MM.1S (cell line): ENCODE data around the gene MVB12A.

Source experiments
- CTCF ChIP-seq: fragments of 300-600 bp; sonication (generic); IDR thresholded peaks from 2 replicates; pipeline ENCODE4 v1.5.1; 2016; ENCODE audit warnings: antibody characterized with exemption, low read length, mixed read lengths
- EZH2 ChIP-seq: fragments of 300-600 bp; sonication (generic); optimal IDR thresholded peaks from 2 replicates; pipeline ENCODE3; 2017; ENCODE audit warnings: low read depth, mild to moderate bottlenecking, antibody characterized with exemption, low read length, mixed read lengths
- EZH2phosphoT487 ChIP-seq: fragments of 300-600 bp; sonication (generic); IDR thresholded peaks from 2 replicates; pipeline ENCODE4 v1.6.1; 2018; ENCODE audit warnings: antibody characterized with exemption, low read length

- TF ChIP-seq CTCF = no peak
- no peak for TF ChIP-seq EZH2
- TF ChIP-seq EZH2phosphoT487 = no peak
Observed at GRCh38 chr19:17393002-17393401, 26.8 kb upstream of the MVB12A start.
